MG63 (cell line): ENCODE measurements around the gene PIAS3. TPM values are rescaled to one million over a fixed set of nuclear protein-coding genes. Genes with fewer than 3 reads are reported as not detected.

Source experiments
- DNase-seq: peaks from one replicate; pipeline ENCODE4 v3.0.0-alpha.2; 2020
- H3K27me3 ChIP-seq: fragments of 250-450 bp; sonication (Bioruptor Pico); 2 replicates; pipeline ENCODE4 v1.5.1; 2020; ENCODE audit warnings: mild to moderate bottlenecking, moderate library complexity
- H3K36me3 ChIP-seq: fragments of 250-450 bp; sonication (Bioruptor Pico); 2 replicates; pipeline ENCODE4 v1.5.1; 2020; ENCODE audit warnings: mild to moderate bottlenecking, moderate library complexity
- H3K4me3 ChIP-seq: fragments of 250-450 bp; sonication (Bioruptor Pico); 2 replicates; pipeline ENCODE4 v1.5.1; 2020; ENCODE audit warnings: mild to moderate bottlenecking, moderate library complexity
- H3K9me3 ChIP-seq: fragments of 250-450 bp; sonication (Bioruptor Pico); 2 replicates; pipeline ENCODE4 v1.5.1; 2020; ENCODE audit warnings: mild to moderate bottlenecking, moderate library complexity
- total RNA-seq: library from RNA; depleted of rRNA; stranded (reverse); fragments of >200 nt; shearing (Covaris generic); gene quantifications from 2 replicates; pipeline ENCODE4 v1.2.3, GENCODE V29; 2014; ENCODE audit warnings: low replicate concordance

PIAS3 gene
- total RNA-seq, 1 experiment from 2014 or later: 5.6 TPM

DNA sequence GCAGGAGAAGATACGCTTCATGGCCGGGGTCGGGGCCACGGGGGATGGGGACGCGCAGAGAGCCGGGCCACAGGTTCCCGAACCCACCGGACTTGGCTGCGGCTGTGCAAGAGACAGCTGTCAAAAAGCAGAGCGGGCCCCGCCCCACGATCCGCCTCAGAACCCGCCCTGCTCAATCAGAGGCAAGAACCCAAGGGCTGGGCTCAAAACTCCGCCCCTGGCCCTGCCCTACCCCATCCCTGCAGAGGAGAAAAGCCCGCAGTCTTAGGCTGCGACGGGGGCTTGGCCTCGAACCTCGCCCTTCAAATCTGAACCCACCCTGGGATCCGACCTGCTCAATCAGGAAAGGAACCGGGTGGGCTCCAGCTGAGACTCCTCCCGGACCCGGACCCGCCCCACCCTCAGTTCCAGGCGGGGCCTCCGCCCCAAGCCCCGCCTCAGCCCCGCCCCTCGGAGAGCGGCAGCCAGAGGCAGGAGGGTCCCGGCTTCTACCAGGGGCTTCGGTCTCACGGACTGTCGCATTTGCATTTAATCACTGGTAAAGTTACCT, 26.9 kb upstream of the PIAS3 start, which contains the start of gene ANKRD35:
Gene ANKRD35, minus strand, starts transcription at position 129 of the 550 bp plus-strand sequence. Its CDS starts 108 bp downstream, at position 21.
- peak; percentile 86 for DNase-seq
- Histone ChIP-seq H3K27me3 (peaks cover 2% of the 10 kb centered on the region), H3K36me3 (no peaks in the 10 kb centered on the region), H3K4me3 (peak within 1 kb of the TSS; percentile 62), H3K9me3 (no peaks in the 10 kb centered on the region)

DNA sequence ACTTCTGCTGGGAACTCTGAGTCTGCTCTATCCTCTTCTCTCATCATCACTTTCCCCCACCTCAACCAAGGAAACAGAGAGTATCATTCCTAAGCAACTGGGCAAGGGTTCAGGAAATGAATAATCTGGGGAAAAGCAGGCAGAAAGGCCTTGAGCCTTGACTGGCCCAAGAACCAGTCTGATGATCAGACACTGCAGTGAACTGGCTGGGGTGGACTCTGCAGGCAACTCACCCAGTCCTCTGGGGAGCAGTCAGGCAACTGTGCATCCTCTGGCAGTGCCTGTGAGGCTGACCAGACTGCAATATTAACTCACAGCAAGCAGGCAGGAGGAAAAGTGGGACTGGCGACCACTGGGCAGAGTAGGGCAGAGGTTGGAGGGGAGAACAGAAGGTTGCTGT, 25.8 kb upstream of the PIAS3 start:
- Histone ChIP-seq H3K27me3 (peaks cover 2% of the 10 kb centered on the region), H3K9me3 (no peaks in the 10 kb centered on the region), H3K36me3 (no peaks in the 10 kb centered on the region), H3K4me3 (no peak overlapping the region)
- DNase-seq: peak; percentile 55

DNA sequence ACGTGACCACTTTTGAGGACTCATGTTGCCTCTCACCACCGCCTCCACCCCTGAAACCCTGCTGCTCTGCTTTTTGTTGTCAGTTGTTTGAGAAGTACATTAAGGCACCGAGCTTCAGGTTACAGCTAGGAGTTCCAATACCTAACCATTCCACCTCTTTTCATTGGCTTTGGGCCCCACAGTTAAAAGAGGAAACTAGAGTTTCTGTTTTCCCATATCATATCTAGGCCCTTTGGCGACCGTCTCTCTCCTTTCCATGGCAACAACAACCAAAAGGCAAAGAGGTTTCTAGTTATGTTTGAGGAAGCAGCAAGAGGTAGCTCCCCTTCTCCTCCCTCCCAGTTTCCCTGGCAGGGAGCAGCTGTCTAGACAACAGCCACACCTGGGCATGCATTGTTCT, 20.9 kb upstream of the PIAS3 start:
- no peaks in the 10 kb centered on the region for H3K9me3 ChIP-seq
- no peak for DNase-seq
- H3K4me3 ChIP-seq: no peak overlapping the region
- no peaks in the 10 kb centered on the region for H3K36me3 ChIP-seq
- H3K27me3 ChIP-seq: peaks cover 4% of the 10 kb centered on the region

DNA sequence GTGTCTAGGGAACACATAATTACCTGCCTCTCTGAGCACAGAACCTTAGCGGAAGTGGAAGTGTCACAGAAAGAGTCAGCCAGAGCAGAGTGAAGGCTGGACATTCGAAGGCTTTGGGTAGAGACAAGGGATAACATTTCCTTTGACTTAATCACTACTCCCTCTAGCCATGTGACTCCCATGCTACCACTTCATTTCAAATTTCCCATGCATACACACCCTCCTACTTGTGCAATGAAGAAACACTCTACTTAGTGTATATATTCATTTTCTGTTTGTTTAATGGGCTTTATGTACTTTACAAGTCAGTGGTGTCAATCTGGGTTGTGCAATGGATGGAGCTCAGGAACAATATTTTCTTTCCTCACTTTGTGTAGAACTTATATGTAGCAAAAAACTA, 19.8 kb upstream of the PIAS3 start:
- H3K36me3 ChIP-seq: no peaks in the 10 kb centered on the region
- DNase-seq: no peak
- H3K27me3 ChIP-seq: peaks cover 4% of the 10 kb centered on the region
- no peaks in the 10 kb centered on the region for H3K9me3 ChIP-seq
- no peak overlapping the region for H3K4me3 ChIP-seq

DNA sequence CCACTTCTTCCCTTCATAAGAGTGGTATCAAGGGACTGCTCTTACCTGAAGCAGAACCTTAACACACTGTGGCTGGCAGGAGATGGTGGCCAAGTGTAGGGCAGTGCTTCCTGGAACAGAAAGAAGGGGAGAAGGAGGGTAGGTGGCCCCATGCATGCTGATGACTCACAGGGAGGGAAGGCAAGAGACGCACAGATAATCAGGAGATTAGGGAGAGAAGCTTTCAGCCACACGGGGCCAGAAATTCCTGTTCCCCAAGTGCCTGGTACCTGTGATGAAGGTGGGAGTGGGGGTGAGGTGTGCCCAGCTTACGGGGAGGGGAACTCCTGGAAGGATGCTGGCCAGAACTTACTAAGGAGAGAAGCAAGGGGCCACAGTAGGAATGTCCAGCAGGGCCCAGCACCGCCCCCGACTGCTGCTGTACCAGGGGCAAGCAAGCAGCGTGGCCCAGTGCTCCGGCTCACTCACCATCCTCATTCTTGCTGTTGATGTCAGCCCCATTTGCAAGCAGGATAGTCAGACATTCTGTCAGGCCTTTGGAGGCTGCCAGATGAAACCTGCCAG, 19.1 kb upstream of the PIAS3 start:
- no peaks in the 10 kb centered on the region for H3K36me3 ChIP-seq
- no peak for DNase-seq

DNA sequence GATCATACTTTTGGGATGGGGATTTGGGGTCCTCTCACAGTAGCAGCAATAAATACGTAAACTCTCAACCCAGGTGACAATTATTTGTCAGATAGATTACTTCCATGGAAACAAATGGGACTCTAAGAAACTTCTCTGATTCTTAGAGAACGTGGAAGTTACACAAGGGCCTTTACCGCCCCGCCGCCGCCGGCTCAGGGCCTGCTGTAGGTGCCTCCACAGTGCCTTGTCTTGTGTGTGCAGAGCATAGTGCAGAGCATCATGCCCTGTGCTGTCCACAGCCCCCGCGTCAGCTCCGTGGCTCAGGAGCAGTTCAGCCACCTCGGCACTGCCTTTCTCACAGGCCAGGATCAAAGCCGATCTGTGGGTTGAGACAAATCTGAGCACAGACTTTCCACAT, 15.8 kb upstream of the PIAS3 start:
- H3K36me3 ChIP-seq: no peaks in the 10 kb centered on the region
- no peak for DNase-seq
- H3K27me3 ChIP-seq: peaks cover 2% of the 10 kb centered on the region; the same call in 1 of the 2 replicates
- H3K4me3 ChIP-seq: no peak overlapping the region
- no peaks in the 10 kb centered on the region for H3K9me3 ChIP-seq

More for the DNA sequence above, 19.1 kb upstream of the PIAS3 start:
- no peak overlapping the region for H3K4me3 ChIP-seq
- no peaks in the 10 kb centered on the region for H3K9me3 ChIP-seq
- peaks cover 2% of the 10 kb centered on the region; the same call in 1 of the 2 replicates for H3K27me3 ChIP-seq

DNA sequence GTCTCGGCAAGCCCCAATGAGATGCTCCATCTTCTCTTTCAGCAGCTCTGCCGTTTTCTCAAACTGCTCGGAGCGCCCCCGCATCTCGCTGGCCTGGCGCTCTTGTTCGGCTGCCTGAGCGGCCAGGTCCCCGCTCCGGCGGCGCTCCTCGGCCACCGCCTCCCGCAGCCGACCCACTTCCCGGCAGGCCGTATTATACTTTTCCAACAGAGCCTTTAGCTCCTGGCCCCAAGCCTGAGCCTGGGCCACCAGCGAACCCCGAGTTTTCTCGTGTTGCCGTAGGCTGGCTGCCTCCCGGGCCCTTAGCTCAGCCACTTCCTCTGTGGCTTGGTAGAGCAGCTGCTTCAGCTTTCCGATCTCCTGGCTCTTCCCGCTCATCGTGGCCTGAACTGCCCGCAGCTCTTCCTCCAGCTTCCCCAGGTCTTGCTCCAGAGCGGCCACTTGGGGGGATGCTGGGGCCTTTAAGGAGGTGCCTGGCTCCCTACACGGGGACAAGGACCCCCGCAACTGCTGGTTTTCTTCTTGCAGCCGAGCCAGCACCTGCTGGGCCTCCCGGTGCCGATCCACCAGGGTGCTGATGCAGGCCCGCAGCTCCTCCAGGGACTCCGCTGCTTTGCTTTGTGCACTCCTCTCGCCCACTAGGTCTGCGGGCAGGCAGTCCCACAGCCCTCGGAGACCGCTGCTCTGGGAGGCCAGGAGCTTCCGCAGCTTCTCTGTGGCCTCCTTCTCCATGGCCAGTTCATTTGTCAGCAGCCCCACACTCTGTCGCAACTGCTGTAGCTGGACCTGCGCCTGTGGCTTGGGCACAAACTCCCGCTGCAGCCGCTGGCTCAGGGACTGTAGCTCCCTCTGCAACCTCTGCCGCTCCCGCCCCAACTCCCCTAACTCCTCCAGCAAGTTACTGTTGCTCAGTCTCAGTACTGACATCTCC, 13.4 kb upstream of the PIAS3 start:
- Histone ChIP-seq H3K36me3 (no peaks in the 10 kb centered on the region), H3K4me3 (no peak overlapping the region), H3K9me3 (no peaks in the 10 kb centered on the region), H3K27me3 (no peaks in the 10 kb centered on the region; the same call in none of the 2 replicates)
- no peak for DNase-seq

DNA sequence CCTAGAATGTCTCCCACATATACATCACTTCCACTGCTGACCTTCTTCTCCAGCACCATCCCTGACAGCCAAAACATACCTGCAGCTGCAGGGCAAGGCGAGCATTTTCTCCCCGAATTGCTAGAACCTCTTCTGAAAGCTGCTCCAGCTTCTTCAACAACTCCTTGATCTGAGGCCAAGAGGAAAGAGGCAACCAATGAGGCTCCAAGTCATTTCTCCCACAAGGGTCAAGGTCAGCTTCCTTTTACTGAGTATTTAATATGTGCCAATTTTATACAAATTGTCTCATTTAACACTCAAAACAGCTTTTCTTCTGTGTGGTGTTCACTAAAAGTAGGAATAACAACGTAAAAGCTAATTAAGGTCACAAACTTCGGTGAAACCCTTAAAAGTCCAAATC, 9.4 kb upstream of the PIAS3 start:
- no peak overlapping the region for H3K4me3 ChIP-seq
- no peaks in the 10 kb centered on the region for H3K36me3 ChIP-seq
- H3K27me3 ChIP-seq: peaks cover 10% of the 10 kb centered on the region
- no peak for DNase-seq
- H3K9me3 ChIP-seq: no peaks in the 10 kb centered on the region

DNA sequence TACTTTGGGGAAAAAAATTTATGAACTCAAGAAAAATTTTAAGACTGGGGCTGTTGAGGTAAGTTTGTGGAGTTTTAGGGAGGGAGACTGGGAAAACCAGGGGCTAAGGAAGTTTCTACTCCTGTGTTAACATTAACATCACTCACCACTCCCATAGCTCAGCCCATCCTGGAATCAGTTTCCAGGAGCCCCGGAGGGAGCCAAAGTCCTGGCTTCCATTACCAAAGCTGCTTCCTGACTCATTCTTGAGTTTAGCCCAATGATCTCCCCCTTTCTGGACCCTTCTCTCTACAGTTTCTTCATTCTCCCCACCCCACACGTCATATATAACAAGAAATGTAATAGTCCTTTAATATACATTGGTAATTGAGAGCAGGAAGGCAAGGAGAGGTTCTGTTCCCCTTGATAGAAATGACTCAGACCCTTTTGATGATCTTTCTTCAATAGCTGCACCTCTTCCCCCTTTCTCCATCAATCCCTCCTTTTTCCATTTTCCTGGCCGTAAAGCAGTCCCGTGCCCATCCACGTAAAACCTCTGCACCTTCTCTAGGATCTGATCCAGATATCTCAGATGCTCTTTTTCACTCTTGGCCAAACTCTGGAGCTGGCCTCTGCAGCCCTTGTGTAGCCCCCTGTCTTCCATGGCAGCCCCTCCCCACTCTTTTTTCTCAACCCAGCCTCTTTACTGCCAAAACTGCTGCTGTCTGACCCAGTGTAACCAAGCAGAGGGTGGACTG, 4.6 kb upstream of the PIAS3 start:
- DNase-seq: peak; percentile 16
- H3K9me3 ChIP-seq: no peaks in the 10 kb centered on the region
- H3K36me3 ChIP-seq: no peaks in the 10 kb centered on the region
- peaks cover 10% of the 10 kb centered on the region for H3K27me3 ChIP-seq
- H3K4me3 ChIP-seq: no peak overlapping the region

DNA sequence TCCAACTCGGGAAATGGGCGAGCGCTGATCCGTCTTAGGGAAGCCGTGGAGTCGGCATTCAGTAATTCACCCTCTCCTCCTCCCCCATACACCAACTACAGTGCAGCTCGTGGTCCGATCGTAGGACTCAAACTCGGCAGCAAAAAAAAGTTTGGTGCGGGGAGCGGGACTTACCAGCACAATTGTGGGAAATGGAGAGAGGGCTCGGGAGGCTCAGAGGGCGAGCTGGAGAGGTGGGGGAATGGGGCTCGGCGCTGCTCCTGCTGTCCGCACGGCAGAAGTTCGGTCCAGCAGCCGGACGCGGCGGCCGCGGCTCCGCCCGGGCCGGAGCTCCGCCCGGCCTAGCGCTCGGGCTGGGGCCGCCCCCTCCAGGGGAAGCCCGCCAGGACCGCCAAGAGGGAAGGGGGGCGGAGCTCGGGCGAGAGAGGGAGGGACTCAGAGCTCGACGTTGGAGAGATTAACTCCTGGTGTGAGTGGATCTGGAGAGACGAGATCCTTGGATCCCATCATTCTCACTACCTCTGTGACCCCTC, 676 bp upstream of the PIAS3 start:
- peak overlapping the region; percentile 82 for H3K4me3 ChIP-seq
- H3K27me3 ChIP-seq: peaks cover under 1% of the 10 kb centered on the region; the same call in 1 of the 2 replicates
- H3K9me3 ChIP-seq: no peaks in the 10 kb centered on the region
- peaks cover 31% of the 10 kb centered on the region for H3K36me3 ChIP-seq
- DNase-seq: peak; percentile 90

DNA sequence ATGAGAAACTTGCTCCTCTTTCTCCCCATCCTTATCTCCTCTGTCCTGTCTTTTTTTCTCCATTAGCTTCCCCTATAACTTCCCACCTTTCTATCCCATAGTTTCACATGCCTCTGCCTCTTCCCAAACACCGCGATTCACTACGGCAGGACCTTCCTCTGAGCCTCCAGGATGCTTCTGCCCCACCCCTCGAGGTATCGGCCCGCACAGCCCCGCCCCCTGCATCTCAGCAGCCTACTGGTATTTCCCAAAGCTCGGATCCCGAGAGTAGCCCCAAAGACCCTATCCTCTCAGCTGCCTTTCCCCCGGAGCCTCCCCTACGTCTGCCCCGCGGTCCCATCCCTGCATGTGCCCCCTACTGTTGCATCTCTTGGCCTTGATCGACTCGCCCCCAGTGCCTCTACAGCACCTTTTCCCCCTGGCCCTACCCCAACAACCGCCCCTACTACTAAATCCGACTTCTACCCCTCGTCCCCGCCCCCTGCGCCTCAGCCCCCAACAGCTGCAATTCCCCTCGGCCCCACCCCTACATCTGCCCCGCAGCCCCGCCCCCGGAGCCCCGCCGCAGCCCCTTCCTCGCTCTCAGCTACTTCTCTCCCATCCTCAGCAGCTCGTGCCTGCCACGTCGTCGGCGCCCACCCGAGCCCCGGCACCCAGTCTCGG, 512 bp downstream of the PIAS3 start:
- peak; percentile 69 for DNase-seq
- Histone ChIP-seq H3K36me3 (peaks cover 38% of the 10 kb centered on the region), H3K4me3 (peak overlapping the region; percentile 82), H3K9me3 (no peaks in the 10 kb centered on the region), H3K27me3 (no peaks in the 10 kb centered on the region)

DNA sequence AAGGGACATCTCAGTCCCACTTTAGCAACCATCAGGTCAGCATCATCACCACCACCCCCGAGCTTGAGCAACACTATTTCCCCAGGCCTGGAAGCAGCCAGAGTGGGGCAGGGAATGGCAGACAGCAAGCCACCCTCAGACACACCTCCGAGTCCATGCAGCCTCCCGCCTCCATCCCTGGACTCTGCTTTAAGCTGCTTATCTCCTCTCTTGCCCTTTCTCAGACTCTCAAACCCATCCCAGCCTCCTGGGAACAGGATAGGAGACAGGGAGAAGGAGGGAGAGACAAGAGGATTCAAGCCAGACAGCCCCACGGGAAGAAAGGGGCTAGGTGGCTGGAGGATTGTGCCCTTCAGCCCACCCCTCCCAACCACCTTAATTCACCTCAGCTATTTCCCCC, 1.7 kb downstream of the PIAS3 start:
- Histone ChIP-seq H3K36me3 (peaks cover 44% of the 10 kb centered on the region), H3K4me3 (no peak overlapping the region), H3K9me3 (no peaks in the 10 kb centered on the region), H3K27me3 (no peaks in the 10 kb centered on the region)
- no peak for DNase-seq

DNA sequence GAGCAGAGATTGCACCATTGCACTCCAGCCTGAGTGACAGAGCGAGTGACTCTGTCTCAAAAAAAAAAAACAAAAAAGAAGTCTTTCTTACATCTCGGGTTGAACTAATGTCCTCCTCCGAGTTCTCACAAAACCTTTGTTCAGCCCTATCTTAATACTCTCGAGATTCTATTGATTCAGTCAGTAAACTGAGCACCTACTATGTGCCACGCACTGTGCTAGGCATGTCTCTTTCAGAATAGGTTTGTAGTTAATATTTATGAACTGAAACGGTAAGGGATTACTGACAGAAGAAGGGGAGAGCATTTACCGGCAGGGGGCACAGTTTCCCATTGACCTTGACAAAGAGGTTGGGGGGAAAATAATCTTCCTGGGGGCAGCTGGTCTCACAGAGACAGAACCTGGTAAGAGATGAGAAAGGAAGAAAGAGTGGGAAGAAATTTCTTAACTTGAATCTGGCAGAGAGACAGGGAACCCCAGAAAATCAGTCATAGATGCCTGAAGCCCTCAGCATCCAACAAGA, 3.4 kb downstream of the PIAS3 start:
- DNase-seq: no peak
- H3K36me3 ChIP-seq: peaks cover 54% of the 10 kb centered on the region
- H3K9me3 ChIP-seq: no peaks in the 10 kb centered on the region
- H3K4me3 ChIP-seq: no peak overlapping the region
- H3K27me3 ChIP-seq: no peaks in the 10 kb centered on the region

DNA sequence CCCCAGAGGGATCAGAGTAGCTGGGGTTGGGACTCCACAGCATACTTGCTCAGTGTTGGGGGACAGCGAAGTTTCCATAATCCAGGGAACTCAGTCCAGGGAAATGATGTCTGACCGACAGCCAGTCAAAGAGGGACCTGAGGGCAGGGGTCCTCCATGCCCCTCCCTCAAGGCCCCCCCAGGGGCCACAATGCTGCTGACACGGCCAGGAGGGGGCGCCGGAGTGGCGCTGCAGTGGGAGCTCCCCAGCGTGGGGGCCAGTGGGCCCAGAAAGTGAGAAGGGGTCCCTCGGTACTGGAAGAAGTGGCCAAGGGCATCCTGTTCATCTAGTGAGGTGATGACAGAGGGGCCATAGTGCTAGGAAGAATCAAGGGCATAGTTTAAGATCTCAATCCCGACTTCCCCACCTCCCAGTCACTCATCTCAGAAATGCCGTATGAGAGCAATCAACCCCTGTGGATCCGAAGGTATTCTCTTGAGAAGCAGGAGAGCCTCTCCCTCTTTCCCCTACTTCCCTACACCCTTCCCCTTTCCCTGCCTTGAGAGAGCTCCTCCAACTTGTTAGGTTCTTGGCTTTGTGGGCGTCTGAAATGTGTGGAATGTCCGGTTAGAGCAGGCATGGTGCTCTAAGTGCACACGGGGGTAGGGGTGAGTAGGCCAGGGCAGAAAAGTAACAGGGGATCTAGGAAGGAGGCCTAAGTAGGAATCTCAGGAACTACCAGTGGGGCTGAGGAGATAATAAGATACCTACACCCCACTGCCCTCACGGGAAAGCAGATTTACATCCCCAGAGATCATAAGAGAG, 9.3 kb downstream of the PIAS3 start:
- Histone ChIP-seq H3K27me3 (no peaks in the 10 kb centered on the region), H3K4me3 (no peak overlapping the region), H3K9me3 (no peaks in the 10 kb centered on the region), H3K36me3 (peaks cover 38% of the 10 kb centered on the region)
- DNase-seq: peak; percentile 36

DNA sequence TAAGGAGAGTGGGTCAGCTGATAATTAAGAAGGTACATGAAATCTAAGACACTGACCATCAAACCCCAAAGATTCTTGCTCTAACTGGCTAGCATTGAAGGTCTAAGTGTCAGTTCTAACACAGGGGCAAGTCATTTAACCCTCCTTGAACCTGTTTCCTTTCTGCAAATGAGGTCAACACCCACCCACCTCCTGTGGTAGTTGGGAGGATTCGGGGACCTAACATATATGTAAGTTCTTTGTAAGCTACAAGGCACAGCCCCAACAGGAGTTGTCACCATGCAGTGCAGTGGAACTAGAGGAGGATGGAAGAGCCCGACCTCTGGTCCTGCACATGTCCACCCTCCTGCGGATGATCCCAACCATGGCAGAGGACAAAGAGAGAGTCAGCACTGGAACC, 11.1 kb downstream of the PIAS3 start:
- no peak overlapping the region for H3K4me3 ChIP-seq
- H3K36me3 ChIP-seq: peaks cover 34% of the 10 kb centered on the region
- H3K27me3 ChIP-seq: no peaks in the 10 kb centered on the region
- DNase-seq: no peak
- no peaks in the 10 kb centered on the region for H3K9me3 ChIP-seq
